ENCODE results near the gene TBC1D14. TPM values are rescaled to one million over a fixed set of nuclear protein-coding genes. Genes with fewer than 3 reads are reported as not detected.

The TBC1D14 gene
- total and polyA plus RNA-seq, 9 of the 15 experiments (the other 6 are each of a cell fraction or from before 2014, with no cell fraction given): 2.1 to 59.6 (median 44.8) TPM

- TF ChIP-seq PHB (CRISPR knock-in tag; IDR thresholded peaks at IDR 0.05) (no peak), SNAPC5 (CRISPR knock-in tag; IDR thresholded peaks at IDR 0.05) (no peak), RBFOX2 (IDR thresholded peaks at IDR 0.05; ENCODE audit: low read depth, low read length) (peak; percentile 69), ZNF551 (CRISPR knock-in tag; IDR thresholded peaks at IDR 0.05) (no peak), ELF1 (tag; IDR thresholded peaks at IDR 0.05) (0 out of 2 replicates have a peak, but pooled peaks have one; percentile 28), TCF7 (IDR thresholded peaks at IDR 0.05; ENCODE audit: borderline replicate concordance) (no peak), LEF1 (IDR thresholded peaks at IDR 0.05) (0 out of 2 replicates have a peak, but pooled peaks have one; percentile 16), ZZZ3 (IDR thresholded peaks at IDR 0.05) (no peak), SRSF3 (IDR thresholded peaks at IDR 0.05; ENCODE audit: insufficient read depth, low read length) (no peak), NFIC (IDR thresholded peaks at IDR 0.05) (peak; percentile 48), CCNT2 (IDR thresholded peaks at IDR 0.05; ENCODE audit: borderline replicate concordance, extremely low read depth, insufficient read length, low read depth, low read length) (peak; percentile 61), JUNB (CRISPR knock-in tag; conservative IDR thresholded peaks at IDR 0.05) (no peak), SRF (CRISPR knock-in tag; IDR thresholded peaks at IDR 0.05) (no peak), NFRKB (IDR thresholded peaks at IDR 0.05; ENCODE audit: low read depth) (no peak), ZNF324 (CRISPR knock-in tag; IDR thresholded peaks at IDR 0.05) (no peak), PTBP1 (IDR thresholded peaks at IDR 0.05; ENCODE audit: low read depth, low read length) (no peak), ZNF165 (CRISPR knock-in tag; IDR thresholded peaks at IDR 0.05; ENCODE audit: borderline replicate concordance) (no peak), JUND (IDR thresholded peaks at IDR 0.05; ENCODE audit: borderline replicate concordance, low read depth, low read length) (peak; percentile 26; the same call in 1 of the 2 replicates), JUND (tag; IDR thresholded peaks at IDR 0.05; ENCODE audit: borderline replicate concordance, low read depth, low read length) (no peak; the same call in 2 of the 3 replicates), SIN3A (IDR thresholded peaks at IDR 0.05; ENCODE audit: borderline replicate concordance in 2 of 2, control insufficient read depth in 1 of 2, low read depth in 2 of 2, low read length in 2 of 2) (peak; percentile 71 to 81; a peak in 1 of 4 replicates), GMEB1 (CRISPR knock-in tag; IDR thresholded peaks at IDR 0.05) (peak; percentile 12; the same call in 1 of the 2 replicates), BCL6 (CRISPR knock-in tag; IDR thresholded peaks at IDR 0.05) (no peak), ZC3H4 (CRISPR knock-in tag; IDR thresholded peaks at IDR 0.05; ENCODE audit: borderline replicate concordance) (0 out of 2 replicates have a peak, but pooled peaks have one; percentile 52), DIDO1 (tag; IDR thresholded peaks at IDR 0.05; ENCODE audit: low read depth) (no peak), CXXC5 (CRISPR knock-in tag; IDR thresholded peaks at IDR 0.05) (peak; percentile 55)
- TF ChIP-seq, protein P1, sequence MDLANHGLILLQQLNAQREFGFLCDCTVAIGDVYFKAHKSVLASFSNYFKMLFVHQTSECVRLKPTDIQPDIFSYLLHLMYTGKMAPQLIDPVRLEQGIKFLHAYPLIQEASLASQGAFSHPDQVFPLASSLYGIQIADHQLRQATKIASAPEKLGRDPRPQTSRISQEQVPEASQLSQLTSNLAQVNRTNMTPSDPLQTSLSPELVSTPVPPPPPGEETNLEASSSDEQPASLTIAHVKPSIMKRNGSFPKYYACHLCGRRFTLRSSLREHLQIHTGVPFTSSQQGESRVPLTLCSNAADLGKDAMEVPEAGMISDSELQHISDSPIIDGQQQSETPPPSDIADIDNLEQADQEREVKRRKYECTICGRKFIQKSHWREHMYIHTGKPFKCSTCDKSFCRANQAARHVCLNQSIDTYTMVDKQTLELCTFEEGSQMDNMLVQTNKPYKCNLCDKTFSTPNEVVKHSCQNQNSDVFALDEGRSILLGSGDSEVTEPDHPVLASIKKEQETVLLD (IDR thresholded peaks at IDR 0.05): no peak
Observed at GRCh38 chr4:6986781-6987587, 77.4 kb downstream of the TBC1D14 start (continued).

Measured in K562 (cell line).